Measurements from ENCODE around the gene TJP2.
A peak's percentile ranks its signal among the peaks of the same experiment; 100 is the strongest.

TJP2 gene

DNA sequence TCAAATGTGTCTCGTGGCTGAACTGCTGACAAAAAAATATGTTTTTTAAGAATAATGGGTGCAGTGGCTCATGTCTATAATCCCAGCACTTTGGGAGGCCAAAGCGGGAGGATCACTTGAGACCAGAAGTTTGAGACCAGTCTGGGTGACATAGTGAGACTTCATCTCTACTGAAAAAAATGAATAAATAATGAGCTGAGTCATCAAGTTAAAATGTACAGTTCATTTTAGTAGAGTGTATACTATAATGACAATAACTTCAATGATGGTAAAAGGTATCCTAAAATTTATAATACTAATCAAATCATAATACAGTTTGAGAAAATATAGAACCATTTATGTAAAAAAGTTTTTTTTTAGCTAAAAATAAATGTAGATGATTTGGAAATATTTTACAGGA is 37.9 kb upstream of the TJP2 start:
- TF ChIP-seq, protein P1, sequence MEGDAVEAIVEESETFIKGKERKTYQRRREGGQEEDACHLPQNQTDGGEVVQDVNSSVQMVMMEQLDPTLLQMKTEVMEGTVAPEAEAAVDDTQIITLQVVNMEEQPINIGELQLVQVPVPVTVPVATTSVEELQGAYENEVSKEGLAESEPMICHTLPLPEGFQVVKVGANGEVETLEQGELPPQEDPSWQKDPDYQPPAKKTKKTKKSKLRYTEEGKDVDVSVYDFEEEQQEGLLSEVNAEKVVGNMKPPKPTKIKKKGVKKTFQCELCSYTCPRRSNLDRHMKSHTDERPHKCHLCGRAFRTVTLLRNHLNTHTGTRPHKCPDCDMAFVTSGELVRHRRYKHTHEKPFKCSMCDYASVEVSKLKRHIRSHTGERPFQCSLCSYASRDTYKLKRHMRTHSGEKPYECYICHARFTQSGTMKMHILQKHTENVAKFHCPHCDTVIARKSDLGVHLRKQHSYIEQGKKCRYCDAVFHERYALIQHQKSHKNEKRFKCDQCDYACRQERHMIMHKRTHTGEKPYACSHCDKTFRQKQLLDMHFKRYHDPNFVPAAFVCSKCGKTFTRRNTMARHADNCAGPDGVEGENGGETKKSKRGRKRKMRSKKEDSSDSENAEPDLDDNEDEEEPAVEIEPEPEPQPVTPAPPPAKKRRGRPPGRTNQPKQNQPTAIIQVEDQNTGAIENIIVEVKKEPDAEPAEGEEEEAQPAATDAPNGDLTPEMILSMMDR (IDR thresholded peaks at IDR 0.05; ENCODE audit: unreplicated experiment in 3 of 3) = no peak
- Mint-ChIP-seq H3K27ac (peak overlapping the region in 2 of 3 experiments; percentile 56 to 71), H3K4me3 (no peak overlapping the region), H3K9me3 (no peaks in the 10 kb centered on the region), H3K27me3 (ENCODE audit: low read depth) (peaks cover 17% of the 10 kb centered on the region), H3K36me3 (ENCODE audit: low read depth) (peaks cover 26% of the 10 kb centered on the region), H3K4me1 (peaks cover 21% of the 10 kb centered on the region)

DNA sequence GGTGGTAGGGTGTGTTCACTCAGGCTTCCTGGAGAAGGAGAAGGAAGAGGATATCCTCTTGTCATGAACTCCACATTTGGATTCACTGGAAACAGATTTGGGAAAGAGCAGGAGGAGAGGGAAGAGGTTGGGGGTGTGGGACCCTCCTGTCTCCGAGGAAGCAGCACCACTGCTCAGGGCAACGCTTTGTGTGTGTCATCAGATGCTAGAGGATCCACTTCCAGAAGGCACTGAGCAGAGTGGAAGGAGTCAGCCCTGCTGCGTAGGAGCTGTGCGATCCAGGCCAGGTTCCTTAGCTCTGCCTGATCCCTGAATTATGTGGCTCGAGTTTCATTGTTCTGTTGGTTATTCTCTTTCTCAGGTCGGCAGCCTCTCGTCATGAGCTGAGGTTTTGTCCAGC is 37.3 kb upstream of the TJP2 start:
- H3K36me3 Mint-ChIP-seq (ENCODE audit: low read depth) = peaks cover 26% of the 10 kb centered on the region
- H3K4me3 Mint-ChIP-seq = no peak overlapping the region
- H3K27me3 Mint-ChIP-seq (ENCODE audit: low read depth) = peaks cover 18% of the 10 kb centered on the region
- peaks cover 15% of the 10 kb centered on the region for H3K4me1 Mint-ChIP-seq
- no peaks in the 10 kb centered on the region for H3K9me3 Mint-ChIP-seq
- peak overlapping the region; percentile 31 to 71 (median 56) for H3K27ac Mint-ChIP-seq
- TF ChIP-seq, protein P1 (IDR thresholded peaks at IDR 0.05; ENCODE audit: unreplicated experiment in 3 of 3) = no peak

DNA sequence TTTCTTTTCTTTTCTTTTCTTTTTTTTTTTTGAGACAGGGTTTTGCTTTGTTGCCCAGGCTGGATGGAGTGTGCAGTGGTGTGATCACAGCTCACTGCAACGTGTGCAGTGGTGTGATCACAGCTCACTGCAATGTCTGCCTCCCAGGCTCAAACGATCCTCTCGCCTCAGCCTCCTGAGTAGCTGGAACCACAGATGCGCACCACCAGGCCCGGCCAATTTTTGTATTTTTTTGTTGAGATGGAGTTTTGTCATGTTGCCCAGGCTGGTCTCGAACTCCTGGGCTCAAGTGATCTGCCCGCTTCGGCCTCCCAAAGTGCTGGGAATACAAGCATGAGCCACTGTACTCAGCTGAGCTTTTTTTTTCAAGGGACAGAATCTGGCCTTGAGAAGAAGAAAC is 36.8 kb upstream of the TJP2 start:
- H3K4me3 Mint-ChIP-seq = no peak overlapping the region
- TF ChIP-seq, protein P1 (IDR thresholded peaks at IDR 0.05; ENCODE audit: unreplicated experiment in 3 of 3) = no peak
- H3K27ac Mint-ChIP-seq = no peak overlapping the region

DNA sequence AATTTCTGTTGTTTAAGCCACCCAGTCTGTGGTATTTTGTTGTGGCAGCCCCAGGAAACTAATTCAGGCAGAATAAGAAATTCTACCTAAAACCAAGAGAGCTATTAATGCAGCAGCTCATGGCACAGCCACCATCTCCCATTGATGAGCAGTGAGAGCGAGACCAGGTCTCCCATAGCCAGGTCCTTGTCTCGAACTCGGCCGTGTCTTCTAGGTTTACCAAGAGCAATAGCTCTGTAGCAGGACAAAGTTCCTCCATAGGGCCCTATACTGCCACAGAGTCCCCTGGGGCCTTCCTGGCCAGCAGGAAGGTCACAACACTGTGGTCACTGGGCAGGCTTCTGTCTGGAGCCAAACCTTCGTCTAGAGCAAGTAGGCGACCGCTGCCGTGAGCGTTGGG is 34.5 kb upstream of the TJP2 start:
- H3K4me3 Mint-ChIP-seq = no peak overlapping the region
- TF ChIP-seq, protein P1 (IDR thresholded peaks at IDR 0.05; ENCODE audit: unreplicated experiment in 3 of 3) = no peak
- no peak overlapping the region for H3K27ac Mint-ChIP-seq
- H3K36me3 Mint-ChIP-seq (ENCODE audit: low read depth) = peaks cover 19% of the 10 kb centered on the region
- peaks cover 26% of the 10 kb centered on the region for H3K4me1 Mint-ChIP-seq
- H3K9me3 Mint-ChIP-seq = no peaks in the 10 kb centered on the region
- peaks cover 8% of the 10 kb centered on the region for H3K27me3 Mint-ChIP-seq (ENCODE audit: low read depth)

More for the DNA sequence above, 36.8 kb upstream of the TJP2 start:
- H3K27me3 Mint-ChIP-seq (ENCODE audit: low read depth) = peaks cover 18% of the 10 kb centered on the region
- peaks cover 26% of the 10 kb centered on the region for H3K36me3 Mint-ChIP-seq (ENCODE audit: low read depth)
- H3K4me1 Mint-ChIP-seq = peaks cover 13% of the 10 kb centered on the region
- H3K9me3 Mint-ChIP-seq = no peaks in the 10 kb centered on the region

DNA sequence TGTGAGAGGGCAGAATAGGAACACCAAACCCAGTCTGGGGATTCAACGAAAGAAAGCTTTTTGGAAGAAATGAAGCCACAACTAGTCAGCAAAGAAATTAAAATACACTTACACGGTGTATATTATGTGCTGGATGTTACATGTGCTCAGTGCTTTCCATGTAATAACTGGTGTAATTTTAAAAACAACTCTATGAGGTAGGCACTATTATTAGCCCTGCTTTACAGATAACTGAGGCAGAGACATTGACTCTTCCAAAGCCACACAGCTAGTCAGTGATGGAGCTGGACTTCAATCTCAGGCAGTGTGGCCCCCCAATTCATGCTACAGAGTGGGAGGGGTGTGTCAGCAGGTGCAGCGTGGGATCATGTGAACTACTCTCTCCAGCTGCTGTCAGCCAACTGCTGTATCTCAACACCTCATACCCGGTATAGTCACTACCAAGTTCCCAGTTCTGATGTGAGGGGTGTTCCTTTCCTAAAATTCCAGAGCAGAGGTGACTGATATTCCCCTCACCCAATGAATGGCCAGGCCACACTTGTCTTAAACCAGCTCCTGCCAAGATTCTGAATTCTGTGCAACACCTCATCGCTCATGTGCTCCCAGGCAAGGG is 33.8 kb upstream of the TJP2 start:
- peaks cover 17% of the 10 kb centered on the region for H3K36me3 Mint-ChIP-seq (ENCODE audit: low read depth)
- TF ChIP-seq, protein P1 (IDR thresholded peaks at IDR 0.05; ENCODE audit: unreplicated experiment in 3 of 3) = no peak

DNA sequence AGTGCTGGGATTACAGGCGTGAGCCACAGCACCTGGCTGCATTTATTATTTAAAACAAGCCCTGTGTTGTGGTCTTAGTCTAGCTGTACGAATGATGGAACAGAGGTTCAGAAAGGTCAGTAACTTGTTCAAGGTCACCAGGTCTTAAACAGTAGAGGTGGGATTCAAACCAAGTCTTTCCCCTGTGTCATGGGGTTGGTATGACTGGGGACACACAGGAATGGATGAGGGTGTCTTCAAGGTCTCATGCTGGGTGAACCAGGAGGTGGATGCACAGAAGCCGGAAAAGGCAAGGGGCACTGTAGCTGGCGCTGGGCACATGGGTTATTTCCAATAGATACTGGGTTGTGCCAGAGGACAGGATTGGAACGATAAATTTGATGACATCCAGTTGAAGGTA is 32.2 kb upstream of the TJP2 start:
- no peak overlapping the region for H3K4me3 Mint-ChIP-seq
- peaks cover 12% of the 10 kb centered on the region for H3K36me3 Mint-ChIP-seq (ENCODE audit: low read depth)
- H3K27ac Mint-ChIP-seq = peak overlapping the region in 1 of 3 experiments; percentile 50
- peaks cover 35% of the 10 kb centered on the region for H3K4me1 Mint-ChIP-seq
- no peaks in the 10 kb centered on the region for H3K9me3 Mint-ChIP-seq
- TF ChIP-seq, protein P1 (IDR thresholded peaks at IDR 0.05; ENCODE audit: unreplicated experiment in 3 of 3) = no peak
- H3K27me3 Mint-ChIP-seq (ENCODE audit: low read depth) = peaks cover 4% of the 10 kb centered on the region

More for the DNA sequence above, 33.8 kb upstream of the TJP2 start:
- H3K4me3 Mint-ChIP-seq = no peak overlapping the region
- no peaks in the 10 kb centered on the region for H3K9me3 Mint-ChIP-seq
- H3K4me1 Mint-ChIP-seq = peaks cover 32% of the 10 kb centered on the region
- H3K27me3 Mint-ChIP-seq (ENCODE audit: low read depth) = peaks cover 8% of the 10 kb centered on the region
- no peak overlapping the region for H3K27ac Mint-ChIP-seq

Data from nephron (organoid).